HG03439 (cell line): Measurements from ENCODE around the gene BCL2.
A peak's percentile ranks its signal among the peaks of the same experiment; 100 is the strongest.
"Not testable (repeated sequence)": the region's sequence is repeated elsewhere in the genome, so short reads cannot be mapped to it uniquely, and the experiment has no call there.

ENCODE experiments used
- ATAC-seq: cut with Tn5 transposase; IDR thresholded peaks from one replicate; pipeline ENCODE4 v1.9.1; 2021; ENCODE audit warnings: mild to moderate bottlenecking, moderate library complexity; ENCODE audit not compliant: unreplicated experiment

BCL2 gene

DNA sequence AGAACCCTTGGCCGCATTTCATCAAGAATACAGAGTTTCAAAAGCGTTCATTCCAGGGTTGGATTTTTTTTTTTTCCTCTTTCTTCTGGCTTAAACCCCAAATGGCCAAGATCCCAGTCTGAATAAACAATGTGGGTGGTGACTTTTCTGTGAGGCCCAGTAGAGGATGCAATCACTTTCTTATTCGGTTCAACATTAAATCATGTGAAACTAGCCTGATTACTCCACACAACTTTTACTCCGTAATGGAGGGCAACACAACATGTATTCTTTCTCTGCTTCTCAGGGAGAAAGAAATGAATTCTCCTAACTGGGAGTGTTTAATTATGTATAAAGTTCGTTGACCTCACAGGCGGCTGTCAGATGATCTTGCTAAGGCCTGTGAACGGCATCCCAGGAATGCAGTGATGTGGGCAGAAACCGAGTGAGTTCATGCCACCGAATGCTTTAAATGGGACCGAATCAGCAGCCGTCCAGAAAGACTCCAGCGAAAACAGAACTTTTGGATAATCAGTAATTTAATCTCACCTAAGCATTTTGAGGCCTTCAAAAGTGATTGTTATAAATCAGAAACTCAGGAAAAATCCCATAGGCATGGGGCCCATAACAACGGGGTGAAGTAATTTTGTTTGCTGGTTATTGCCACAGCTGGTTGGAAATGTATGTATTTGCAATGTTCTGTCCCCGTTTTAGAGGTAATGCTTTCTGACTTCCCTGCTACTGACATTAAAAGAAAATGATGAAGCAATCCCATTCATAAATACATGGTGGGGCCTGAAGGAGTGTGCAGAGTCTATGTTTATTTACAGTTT, 81.5 kb downstream of the BCL2 start:
- no peak for ATAC-seq

DNA sequence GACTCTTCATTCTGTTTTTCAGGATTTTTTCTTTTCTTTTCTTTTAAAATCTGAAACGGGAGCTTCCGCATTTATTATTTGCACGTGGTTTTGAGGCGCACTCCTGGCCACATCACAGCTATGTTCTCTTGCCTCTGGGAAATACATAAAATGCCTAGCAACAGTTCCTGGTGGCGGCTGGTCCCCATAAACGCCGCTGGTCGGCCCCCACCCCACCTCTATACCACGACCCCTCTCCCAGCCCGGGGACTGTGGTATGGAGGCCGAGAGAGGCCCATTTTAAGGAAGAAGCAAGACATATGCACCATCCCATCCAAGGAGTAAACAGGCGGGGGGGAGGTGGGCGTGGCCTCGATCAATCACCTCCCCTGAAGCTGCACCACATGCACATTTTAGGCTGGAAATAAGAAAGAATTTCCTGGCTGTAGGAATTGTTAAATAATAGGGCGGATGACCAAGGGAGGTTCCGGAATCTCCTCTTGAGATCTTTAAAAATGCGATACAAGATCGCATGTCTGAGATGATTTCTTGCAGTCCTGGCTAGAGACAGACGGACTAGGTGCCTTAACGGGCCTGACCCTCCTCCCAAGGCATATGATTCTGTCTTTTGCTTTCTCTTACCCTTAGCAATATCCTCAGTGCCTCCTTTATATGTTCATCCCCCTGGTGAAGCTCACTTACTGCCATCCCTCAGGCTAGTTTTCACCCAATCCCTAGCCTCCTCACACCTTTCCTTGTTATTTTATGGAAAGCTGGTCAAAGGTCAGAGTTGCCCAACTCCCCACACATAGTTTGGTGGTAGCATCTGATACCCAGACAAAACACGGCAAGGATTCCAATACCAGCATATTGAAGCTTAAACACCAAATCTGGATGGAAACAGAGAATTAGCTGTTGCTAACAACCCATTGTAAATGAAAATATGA, 82.4 kb downstream of the BCL2 start:
- no peak for ATAC-seq

DNA sequence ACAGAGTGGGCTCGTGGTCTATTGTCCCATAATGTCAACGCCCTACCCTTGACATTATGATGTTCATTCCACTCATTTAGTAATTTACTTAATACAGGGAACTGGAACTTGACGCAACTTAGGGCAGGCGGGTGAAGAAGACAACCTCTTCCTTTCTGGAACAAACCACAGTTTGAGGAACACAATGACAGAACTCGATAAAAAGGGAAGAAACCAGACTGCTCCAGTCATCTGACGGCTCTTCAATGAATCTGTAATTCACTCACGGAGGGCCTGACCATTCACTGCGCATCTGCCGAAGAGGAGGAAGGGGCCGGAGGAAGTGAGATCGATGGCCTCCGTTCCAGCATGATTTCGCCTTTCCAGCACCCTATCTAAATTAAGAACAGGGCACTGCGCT, 83.2 kb downstream of the BCL2 start:
- no peak for ATAC-seq

DNA sequence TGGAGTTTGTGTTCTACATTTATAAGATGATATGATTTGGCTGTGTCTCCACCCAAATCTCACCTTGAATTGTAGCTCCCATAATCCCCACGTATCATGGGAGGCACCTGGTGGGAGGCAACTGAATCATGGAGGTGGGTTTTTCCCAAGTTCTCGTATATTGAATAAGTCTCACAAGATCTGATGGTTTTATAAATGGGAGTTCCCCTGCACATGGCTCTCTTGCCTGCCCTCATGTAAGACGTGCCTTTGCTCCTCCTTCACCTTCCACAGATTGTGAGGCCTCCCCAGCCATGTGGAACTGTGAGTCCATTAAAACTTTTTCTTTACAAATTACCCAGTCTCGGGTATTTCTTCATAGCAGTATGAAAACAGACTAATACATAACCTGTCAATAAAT, 83.6 kb downstream of the BCL2 start:
- not testable (repeated sequence) for ATAC-seq

DNA sequence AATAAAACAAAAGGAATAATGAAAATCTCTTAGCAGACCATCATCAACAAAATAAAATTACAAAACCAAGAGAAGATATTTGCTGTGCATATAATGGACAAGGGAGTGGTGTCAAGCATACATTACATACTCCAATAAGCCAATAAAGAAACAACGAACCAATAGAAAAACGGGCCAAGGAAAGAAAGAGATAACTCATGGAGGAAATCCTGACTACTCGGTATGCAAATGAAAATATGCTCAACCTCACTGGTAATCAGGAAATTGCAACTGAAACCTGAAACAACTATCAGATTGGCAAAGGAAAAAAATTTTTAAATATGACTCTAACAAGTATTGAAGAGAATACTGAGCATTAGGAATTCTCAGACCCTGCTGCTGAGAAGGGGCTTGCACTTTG, 84.7 kb downstream of the BCL2 start:
- ATAC-seq: no peak

DNA sequence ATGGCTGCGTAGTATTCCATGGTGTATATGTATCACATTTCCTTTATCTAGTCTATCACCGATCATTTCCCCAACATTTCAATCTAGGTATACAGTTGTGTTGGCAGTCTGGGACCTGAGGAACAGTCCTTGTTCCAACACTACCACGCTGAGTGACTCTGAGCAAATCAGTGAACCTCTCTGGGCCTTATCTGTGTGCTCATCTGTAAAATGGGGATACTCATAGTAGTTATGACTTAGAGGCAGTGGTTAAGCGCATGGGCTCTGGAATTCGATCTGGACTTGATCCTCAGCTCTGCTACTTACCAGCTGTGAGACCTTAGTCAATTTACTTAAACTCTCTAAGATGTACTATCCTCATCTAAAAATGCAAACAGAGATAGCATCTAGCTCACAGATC, 85.1 kb downstream of the BCL2 start:
- ATAC-seq: no peak

DNA sequence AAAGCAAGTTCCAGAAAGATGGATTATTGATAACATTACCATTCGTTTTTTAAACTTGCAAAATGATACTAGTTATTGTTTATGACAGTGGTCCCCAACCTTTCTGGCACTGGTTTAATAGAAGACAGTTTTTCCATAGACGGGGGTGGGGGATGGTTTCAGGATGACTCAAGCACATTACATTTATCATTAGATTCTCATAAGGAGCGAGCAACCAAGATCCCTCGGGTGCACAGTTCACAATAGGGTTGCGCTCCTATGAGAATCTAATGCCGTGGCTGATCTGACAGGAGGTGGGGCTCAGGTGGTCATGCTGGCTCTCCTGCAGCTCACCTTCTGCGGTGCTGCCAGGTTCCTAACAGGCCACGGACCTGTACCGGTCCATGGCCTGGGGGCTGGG, 86.2 kb downstream of the BCL2 start:
- no peak for ATAC-seq

DNA sequence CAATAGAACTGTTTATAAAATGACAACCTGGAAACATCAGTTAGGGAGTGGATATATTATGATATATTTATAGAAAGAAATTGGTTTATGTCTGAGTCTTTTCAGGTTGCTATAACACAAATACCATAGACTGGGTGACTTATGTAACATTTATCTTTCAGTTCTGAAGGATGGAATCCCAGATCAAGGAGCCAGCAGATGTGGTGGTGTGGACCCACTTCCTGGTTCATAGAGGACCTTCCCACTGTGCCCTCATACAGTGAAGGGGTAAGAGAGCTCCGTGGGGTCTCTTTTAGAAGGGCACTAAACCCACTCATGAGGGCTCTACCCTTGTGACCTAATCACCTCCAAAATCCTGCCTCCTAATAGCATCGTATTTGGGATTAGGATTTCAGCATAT, 86.7 kb downstream of the BCL2 start:
- ATAC-seq: no peak

DNA sequence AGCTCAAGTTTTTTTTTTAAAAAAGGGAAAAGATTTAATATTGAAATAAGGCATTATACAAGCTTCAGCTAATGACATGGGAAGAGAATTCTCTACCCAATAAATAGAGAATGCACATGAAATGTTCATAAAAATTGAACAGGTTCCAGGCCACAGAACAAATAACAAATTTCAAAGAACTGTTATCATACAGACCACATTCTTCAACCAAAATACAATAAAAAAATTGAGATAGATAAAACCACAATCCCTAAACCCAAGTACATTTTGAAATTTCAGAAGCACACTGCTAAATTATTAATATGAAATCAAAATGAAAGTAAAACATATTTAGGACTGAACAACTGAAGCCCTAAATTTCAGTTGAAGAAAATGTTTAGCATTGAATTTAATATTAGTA, 89.6 kb downstream of the BCL2 start:
- ATAC-seq: no peak

DNA sequence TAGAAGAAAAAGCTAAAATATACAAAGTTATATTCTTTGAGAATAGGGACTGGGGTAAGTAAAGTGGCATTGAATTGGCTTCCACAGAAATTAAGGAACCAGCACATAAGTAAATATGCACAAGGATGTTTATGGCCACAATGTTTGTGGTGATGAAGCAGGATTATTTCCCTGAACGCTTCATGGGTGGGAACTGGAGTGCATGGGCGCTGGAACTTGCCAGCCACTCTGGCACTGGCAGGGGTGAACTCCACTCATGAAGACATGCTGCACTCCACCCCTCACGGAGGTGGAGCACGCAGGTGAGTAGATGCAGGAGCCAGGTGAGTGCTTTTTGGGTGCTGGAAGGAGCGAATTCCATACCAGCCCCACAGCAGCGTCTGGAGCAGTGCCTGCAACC, 94.1 kb downstream of the BCL2 start:
- no peak for ATAC-seq

DNA sequence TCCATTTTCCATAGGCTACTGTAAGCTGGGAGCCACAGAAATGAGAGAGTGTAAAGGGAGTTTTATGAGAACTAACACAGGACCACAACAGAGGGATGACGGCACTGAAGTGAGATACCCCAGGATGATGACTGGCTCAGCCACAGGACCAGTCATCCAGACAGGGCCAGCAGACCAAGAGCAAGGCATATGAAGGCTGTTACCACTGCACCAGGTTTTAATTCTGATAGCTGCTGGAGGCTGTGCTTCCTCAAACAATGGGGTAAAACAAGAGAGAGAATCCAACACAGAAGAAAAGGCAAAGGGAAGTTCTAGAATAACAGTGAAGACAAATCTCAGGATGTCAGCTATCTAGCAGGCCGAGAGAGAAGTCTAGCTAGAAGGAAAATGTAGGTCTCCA, 94.9 kb downstream of the BCL2 start:
- ATAC-seq: no peak

DNA sequence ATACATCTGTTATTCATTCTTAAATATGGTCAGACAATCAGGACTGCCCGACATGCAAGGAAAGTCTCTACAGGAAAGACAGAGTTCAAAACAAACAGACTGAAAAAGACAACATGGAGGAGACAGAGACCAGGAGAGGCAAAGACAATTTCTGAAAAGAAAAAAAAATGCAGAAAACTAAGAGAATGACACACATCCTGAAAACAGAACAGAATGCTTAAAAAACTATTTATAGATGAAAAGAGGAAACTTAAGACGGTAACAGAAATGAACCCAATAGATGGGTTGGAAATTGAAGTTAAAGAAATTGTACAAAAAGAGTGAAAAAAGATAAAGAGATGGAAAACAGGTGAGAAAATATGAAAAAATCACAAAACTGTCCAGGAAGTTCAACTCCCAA, 95.7 kb downstream of the BCL2 start:
- no peak for ATAC-seq

DNA sequence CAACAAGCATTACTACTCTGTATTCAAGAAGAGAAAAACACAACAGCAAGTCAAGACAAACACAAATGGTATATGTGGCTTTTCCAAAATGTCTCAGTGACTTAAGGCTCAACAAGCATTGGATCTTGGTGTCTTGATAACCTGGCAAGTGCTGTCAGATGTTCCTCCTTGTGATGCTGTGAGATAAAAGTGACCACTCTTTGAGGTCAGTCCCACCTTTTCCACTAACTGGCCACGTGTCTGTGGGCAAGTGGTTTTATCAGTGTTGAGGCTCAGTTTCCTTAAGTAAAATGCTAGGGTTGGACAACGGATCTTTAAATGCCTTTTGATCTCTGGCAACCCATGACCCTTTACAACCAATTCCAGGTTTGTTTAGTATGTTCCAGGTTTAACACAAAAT, 98.7 kb downstream of the BCL2 start:
- ATAC-seq: no peak

DNA sequence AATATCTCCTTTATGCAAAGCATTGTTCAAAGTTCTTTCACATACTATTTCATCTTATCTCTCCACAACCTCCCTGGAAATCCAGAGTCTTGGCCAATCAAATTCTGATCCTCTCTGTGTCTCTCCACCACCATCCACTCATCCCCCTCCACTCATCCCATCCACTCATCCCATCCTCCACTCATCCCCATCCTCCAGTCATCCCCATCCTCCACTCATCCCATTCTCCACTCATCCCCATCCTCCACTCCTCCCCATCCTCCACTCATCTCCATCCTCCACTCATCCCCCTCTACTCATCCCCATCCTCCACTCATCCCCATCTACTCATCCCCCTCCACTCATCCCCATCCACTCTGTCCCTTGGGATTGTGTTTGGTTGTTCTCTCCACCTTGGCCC, 101.1 kb downstream of the BCL2 start:
- ATAC-seq: no peak

DNA sequence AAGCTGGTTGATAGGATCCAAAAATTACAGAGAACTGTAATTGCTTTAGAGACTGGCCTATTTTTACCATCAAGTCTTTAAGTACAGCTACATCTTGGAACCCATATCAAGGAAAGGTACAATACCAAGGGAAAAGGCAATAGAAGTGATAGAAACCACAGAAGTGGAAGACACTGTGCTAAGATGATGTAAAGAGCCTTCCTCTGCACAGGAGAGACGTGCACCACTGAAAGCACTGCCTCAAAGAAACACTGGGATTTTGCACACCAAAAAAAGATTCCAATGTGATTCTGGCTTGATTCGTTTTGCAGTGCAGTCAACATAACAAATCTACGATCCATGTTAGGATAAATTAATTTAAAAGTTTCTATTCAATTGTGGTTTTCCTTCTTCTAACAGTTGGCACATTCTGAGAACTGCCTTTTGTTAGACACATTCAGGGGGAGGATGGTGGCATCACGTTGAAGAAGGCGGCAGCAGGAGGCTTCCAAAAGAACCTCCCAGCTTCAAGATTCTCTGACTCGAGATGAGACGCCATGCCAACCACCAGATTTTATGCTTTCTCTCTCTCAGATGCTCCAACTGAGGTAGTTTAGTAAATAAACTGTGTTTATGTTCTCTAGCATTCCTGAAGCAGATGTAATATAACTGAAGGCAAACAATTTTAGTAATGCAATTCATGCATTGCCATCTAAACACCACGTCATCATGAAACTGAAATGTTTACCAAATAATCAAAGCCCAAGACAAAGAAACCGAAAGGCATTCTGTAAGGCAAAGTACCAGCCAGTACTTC, 102.9 kb downstream of the BCL2 start:
- ATAC-seq: peak; percentile 67

DNA sequence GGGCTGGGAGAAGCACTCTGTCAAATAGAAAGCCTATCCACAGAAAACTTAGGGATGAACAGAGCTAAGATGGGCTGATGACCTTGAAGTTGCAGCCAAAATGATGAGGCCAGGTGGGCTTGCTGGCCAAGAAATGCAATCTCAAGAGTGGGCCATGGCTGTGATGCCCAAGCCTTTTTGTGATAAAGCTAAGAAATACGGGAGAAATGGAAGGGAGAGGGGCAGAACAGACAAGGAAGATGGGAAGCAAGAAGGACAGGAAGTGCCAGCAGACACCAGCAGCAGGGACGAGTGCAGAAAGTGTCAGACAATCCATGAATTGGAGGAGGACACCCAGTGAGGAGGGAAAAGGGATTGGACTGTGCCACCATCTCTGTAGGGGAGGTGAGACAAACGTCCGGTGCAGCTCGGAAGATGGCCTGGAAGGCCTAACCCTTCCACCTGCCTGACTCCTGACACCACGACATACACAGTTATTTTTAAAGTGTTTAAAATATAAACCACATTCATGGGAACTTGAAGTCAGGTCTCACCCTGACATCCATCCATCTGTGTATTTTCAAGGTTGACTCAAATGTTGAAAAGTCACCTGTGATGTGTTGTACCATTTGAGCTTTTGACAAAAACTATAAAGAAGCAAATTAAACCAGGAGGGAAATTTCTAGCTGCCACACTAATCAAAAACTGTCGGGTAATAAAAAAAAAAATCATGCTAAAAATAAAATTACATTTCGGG, 105.5 kb downstream of the BCL2 start:
- no peak for ATAC-seq

DNA sequence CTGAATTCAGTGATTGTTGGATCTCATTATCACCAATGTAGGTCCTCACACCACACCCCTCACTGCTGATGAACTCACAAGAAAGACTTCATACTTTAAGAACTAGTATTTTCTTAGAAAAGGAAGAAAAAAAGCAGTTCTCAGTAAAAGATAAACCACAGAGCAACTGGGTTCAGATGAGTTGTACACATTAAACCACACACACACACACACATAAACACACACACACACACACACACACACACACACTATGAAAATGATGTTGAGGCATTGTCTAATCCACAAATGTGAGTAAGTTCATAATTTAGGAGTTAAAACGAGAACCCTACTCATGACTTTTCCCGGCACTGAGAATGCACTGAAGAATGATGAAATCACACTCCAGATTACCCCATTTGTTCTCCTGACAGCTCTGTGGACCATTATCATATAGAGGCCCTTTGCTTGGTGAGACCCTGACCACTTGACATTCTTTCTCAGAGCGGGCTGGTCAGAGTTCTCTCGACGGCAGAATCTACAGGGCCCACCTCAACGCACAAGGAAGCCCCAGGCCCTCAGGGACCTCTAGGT, 106.2 kb downstream of the BCL2 start:
- no peak for ATAC-seq

DNA sequence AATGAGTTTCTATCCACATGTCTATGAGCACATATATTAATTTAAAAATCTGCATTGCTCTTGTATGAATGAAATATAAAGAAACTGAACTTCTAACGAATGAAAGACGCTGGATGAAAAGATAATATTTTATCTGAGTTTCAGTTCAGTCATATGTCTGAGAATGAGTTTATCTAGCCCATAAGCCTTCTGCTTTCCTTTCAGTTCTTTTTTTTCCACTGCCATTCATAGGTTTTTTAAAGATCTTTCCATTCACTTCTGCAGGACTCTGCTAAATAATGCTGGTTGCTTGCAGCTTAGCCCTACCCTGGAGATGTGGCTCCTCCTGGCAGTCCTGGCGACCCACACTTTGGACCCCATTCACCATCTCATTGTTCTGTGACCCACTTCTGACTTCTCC, 109.0 kb downstream of the BCL2 start:
- ATAC-seq: no peak

DNA sequence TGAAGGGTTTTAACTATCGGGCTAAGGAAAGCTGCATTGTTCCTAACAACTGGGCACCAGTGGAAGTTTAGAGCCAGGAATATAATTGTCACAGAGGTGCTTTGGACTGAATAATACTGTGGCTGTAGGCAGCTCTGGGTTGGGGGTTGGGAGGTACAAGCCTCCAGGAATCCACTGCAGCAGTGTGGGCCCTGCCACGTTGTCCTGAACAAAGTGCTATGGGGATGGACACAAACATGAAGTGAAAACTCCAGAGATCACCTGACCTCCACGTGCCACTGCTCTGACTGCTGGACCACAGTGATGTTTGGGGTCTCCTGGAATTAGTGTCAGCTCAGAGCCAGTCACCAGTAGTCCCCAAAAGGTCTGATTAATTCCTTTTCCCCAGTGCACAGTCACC, 110.9 kb downstream of the BCL2 start:
- ATAC-seq: no peak

DNA sequence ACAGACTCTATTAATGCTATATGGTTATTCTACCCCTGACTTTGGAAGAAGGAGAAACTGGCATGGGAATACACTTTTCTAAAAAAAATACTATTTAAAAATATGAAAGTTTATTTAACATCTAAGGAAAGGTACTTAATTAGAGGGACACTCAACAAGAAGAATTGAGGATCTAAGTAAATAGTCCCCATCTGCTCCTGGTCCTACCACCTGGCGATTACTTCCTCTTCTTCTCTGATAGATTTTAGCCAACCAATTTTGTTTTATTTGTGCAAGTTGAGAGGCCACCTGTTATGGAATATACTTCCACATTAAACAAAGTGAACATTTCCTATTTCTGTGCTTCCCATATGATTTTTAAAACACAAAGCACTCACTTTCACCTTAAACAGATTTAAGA, 111.7 kb downstream of the BCL2 start:
- ATAC-seq: no peak
